Measurements from ENCODE around the gene SETD4. TPM values are rescaled to one million over a fixed set of nuclear protein-coding genes. Genes with fewer than 3 reads are reported as not detected.

Gene SETD4
- total and polyA plus RNA-seq, 2 of the 8 experiments (the other 6 are each of a cell fraction or from before 2014, with no cell fraction given), result 20.1 to 46.6 TPM

GRCh38 chr21:36028127-36029069, 31.9 kb downstream of the SETD4 start:
- H3K23ac ChIP-seq (ENCODE audit: insufficient read length), result no peak overlapping the region
- H2BK20ac ChIP-seq (ENCODE audit: low read length), result no peak overlapping the region
- H2BK5ac ChIP-seq (ENCODE audit: low read depth, low read length), result no peak overlapping the region
- no peaks in the 10 kb centered on the region for H3K79me2 ChIP-seq (ENCODE audit: control insufficient read depth in 1 of 2, insufficient read depth in 2 of 2, low read length in 2 of 2)
- no peak overlapping the region for H3K9ac ChIP-seq (replicated peaks in 1 of 4; ENCODE audit: extremely low read depth in 1 of 4, low read depth in 3 of 4, low read length in 3 of 4)
- no peak overlapping the region for H3K56ac ChIP-seq (replicated peaks; ENCODE audit: insufficient read length, low read depth, low read length)
- peak overlapping the region in 1 of 2 experiments; percentile 53; a peak in 3 of 4 replicates for H3K4me2 ChIP-seq (ENCODE audit: insufficient read depth in 1 of 2, low read depth in 2 of 2, low read length in 2 of 2)
- peak overlapping the region; percentile 87 for H4K5ac ChIP-seq (ENCODE audit: insufficient read length, low read depth, low read length)
- H3K27ac ChIP-seq (ENCODE audit: low read depth, low read length), result no peak overlapping the region
- H3K79me1 ChIP-seq (ENCODE audit: low read depth, low read length), result no peaks in the 10 kb centered on the region
- no peak overlapping the region for H4K91ac ChIP-seq (replicated peaks; ENCODE audit: insufficient read length, low read length)
- DNase-seq (ENCODE audit: low read depth in 1 of 2, low spot score in 2 of 2) (peak; percentile 50 to 85), FAIRE-seq (peak; percentile 50)
- no peak overlapping the region for H2AK5ac ChIP-seq (ENCODE audit: low read depth, low read length)
- no peak overlapping the region for H3K4me3 ChIP-seq (ENCODE audit: extremely low read depth in 1 of 4, insufficient read depth in 2 of 4, low read depth in 3 of 4, low read length in 4 of 4)
- H3K23me2 ChIP-seq (ENCODE audit: low read depth, low read length), result no peaks in the 10 kb centered on the region
- no peak overlapping the region; the same call in 1 of the 2 replicates for H3K18ac ChIP-seq (ENCODE audit: extremely low read depth, low read length)
- H3K4ac ChIP-seq (replicated peaks; ENCODE audit: insufficient read length, low read depth, low read length), result no peak overlapping the region
- no peak overlapping the region for H2BK15ac ChIP-seq (ENCODE audit: low read length)
- no peak overlapping the region for H2BK120ac ChIP-seq (replicated peaks; ENCODE audit: low read depth, low read length)
- no peak overlapping the region for H4K8ac ChIP-seq (ENCODE audit: extremely low read depth, insufficient read depth, low read length)
- no peak overlapping the region for H3K14ac ChIP-seq (ENCODE audit: insufficient read length)
- WGBS, 2 experiments (ENCODE audit: extremely low coverage in 1 of 2, insufficient coverage in 1 of 2, insufficient read length in 1 of 2, insufficient replicate concordance in 2 of 2, low coverage in 1 of 2, low lambda C conversion rate in 2 of 2, missing lambda C conversion rate in 1 of 2), result 33% methylated on average over 25 of the region's 25 CpGs; no CpG with 5 or more reads in 1 of the 2 experiments
- CTCF ChIA-PET (ENCODE audit: partially characterized antibody), result interaction anchor here (0.7 to 3.0 kb wide), 22 partner anchors 11 to 1305 kb away, joined by 3 to 16 read pairs (median 4); no protein-coding TSS in a partner anchor
- peak overlapping the region; percentile 97 for H2AFZ ChIP-seq (ENCODE audit: low read length)
- no peaks in the 10 kb centered on the region; a peak in 1 of 8 replicates for H3K36me3 ChIP-seq (ENCODE audit: control insufficient read depth in 2 of 4, insufficient read depth in 4 of 4, low read length in 3 of 4)
- H3K9me3 ChIP-seq (ENCODE audit: insufficient read depth in 2 of 2, low read depth in 1 of 2, low read length in 1 of 2), result no peaks in the 10 kb centered on the region
- no peaks in the 10 kb centered on the region for H4K20me1 ChIP-seq (replicated peaks in 1 of 2; ENCODE audit: control insufficient read depth in 1 of 2, insufficient read depth in 2 of 2, low read length in 2 of 2)
- H2BK12ac ChIP-seq (ENCODE audit: low read depth, low read length), result no peak overlapping the region
- H3K4me1 ChIP-seq (replicated peaks in 1 of 4; ENCODE audit: control insufficient read depth in 3 of 4, insufficient read depth in 4 of 4, low read length in 3 of 4), result peaks cover 0 to 7% (median under 1%) of the 10 kb centered on the region in 4 experiments; a peak in 3 of 7 replicates
- POLR2A ChIA-PET (ENCODE audit: partially characterized antibody), result interaction anchor here (0.7 to 1.5 kb wide), 2 partner anchors 129 to 155 kb away, joined by 3 read pairs; no protein-coding TSS in a partner anchor
- no peaks in the 10 kb centered on the region for H3K27me3 ChIP-seq (replicated peaks in 1 of 4; ENCODE audit: control insufficient read depth in 3 of 4, extremely low read depth in 1 of 4, insufficient read depth in 3 of 4, low read length in 3 of 4)
- TF ChIP-seq SRF (IDR thresholded peaks at IDR 0.05; ENCODE audit: low read depth, low read length) (no peak), RAD21 (IDR thresholded peaks at IDR 0.05 in 1 of 2, conservative IDR thresholded peaks at IDR 0.05 in 1 of 2; ENCODE audit: low read depth in 2 of 2, low read length in 2 of 2) (peak; percentile 99 to 100), TEAD4 (IDR thresholded peaks at IDR 0.05; ENCODE audit: low read depth, low read length) (peak; percentile 50; the same call in 1 of the 2 replicates), BACH1 (IDR thresholded peaks at IDR 0.05; ENCODE audit: low read length) (no peak), KDM1A (IDR thresholded peaks at IDR 0.05; ENCODE audit: borderline replicate concordance, low read length) (no peak), CTCF (IDR thresholded peaks at IDR 0.05; ENCODE audit: control extremely low read depth in 1 of 3, insufficient read depth in 1 of 3, low read depth in 1 of 3, low read length in 3 of 3) (peak; percentile 93 to 96 (median 94)), TAF7 (optimal IDR thresholded peaks at IDR 0.05; ENCODE audit: borderline replicate concordance, low read depth, low read length) (peak; percentile 47), BRCA1 (IDR thresholded peaks at IDR 0.05; ENCODE audit: low read depth, low read length) (no peak)
